KBM-7 (cell line): Measurements from ENCODE around the gene ASCC1.
"Not testable (repeated sequence)": the region's sequence is repeated elsewhere in the genome, so short reads cannot be mapped to it uniquely, and the experiment has no call there.

Experiments
- DNase-seq: peaks from one replicate; pipeline ENCODE4 v3.0.0-alpha.2; 2015
- in situ Hi-C: fragments of 300-500 bp; cut with MboI; formaldehyde crosslinking; loops from 2 replicates; pipeline ENCODE4 v1.14.3; 2020; ENCODE audit warnings: low sequenced_read_pairs, low pct_unique_long_range_greater_than_20kb, mixed read lengths

ASCC1 gene

DNA sequence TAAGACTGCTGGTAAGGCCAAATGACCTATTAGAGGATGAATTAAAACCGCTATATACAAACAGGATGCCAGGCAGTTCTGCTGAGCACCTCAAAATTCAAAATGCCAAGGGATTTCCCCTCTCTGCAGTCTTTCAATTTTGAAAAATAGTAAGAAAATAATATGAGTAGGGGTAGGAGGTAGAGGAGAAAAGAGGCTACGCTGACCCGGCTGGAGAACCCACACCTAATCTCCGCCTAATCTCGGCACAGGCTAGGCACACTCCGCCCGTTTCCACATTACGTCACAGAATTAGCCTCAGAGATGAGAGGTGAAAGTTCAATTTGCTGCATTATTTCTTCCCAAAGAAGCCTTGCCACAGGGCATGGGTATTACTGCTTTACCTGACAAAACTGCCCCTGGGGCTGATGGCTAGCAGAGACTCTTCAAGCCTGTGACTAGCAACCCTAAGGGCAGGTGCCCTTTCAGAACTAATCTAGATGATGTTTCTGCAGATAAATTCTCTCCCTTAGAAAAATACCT, 106.4 kb downstream of the ASCC1 start:
- in situ Hi-C loops, result no loop called here
- no peak for DNase-seq

DNA sequence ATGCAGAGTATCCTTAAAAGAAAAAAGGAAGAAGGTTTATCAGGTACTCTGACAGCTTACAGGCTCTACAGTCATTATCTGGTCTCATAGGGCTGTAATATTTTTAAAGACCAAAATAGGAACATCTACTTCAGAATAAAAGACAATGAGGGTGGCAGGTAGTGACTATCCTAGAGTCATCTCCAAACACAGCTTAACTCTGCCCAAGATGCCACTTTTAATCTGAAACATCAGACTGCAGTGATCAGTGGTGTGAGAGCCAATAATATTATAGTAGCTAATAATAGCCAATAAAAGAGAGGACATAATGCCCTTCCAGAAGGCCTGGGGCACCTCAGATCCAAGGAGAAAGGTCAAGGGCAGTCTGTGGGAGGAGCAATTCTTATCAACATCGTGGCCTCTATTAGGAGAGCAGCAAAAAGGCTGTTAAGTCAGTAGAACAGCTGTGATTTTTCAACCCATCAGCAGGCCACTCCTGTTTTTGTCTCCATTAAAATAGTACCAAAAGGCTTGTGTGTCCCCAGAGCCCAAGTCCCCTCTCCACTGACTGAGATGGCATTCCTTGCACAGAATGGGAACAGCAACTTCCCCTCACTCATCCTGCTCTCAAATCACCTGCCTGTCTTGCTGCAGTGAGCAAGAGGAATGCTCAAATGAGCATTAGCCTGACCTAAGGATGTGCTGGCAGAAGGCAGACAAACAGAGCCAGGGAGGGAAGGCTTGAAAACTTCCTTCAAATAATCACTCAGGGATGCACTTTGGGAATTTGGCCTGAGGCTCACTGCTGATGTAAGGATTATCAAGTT, 107.0 kb downstream of the ASCC1 start:
- DNase-seq, result no peak
- in situ Hi-C loops, result no loop called here

DNA sequence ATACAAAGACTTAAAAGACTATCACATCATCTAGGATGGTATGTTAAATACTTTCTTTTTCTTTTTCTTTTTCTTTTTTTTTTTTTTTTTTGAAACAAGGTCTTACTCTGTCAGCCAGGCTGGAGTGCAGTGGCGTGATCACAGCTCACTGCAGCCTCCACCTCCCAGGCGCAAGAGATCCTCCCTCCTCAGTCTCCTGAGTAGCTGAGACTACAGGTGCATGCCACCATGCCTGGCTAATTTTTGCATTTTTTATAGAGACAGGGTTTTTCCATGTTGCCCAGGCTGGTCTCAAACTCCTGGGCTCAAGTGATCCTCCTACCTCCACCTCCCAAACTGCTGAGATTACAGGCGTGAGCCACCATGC, 108.1 kb downstream of the ASCC1 start:
- DNase-seq, in situ Hi-C loops: not testable (repeated sequence)

DNA sequence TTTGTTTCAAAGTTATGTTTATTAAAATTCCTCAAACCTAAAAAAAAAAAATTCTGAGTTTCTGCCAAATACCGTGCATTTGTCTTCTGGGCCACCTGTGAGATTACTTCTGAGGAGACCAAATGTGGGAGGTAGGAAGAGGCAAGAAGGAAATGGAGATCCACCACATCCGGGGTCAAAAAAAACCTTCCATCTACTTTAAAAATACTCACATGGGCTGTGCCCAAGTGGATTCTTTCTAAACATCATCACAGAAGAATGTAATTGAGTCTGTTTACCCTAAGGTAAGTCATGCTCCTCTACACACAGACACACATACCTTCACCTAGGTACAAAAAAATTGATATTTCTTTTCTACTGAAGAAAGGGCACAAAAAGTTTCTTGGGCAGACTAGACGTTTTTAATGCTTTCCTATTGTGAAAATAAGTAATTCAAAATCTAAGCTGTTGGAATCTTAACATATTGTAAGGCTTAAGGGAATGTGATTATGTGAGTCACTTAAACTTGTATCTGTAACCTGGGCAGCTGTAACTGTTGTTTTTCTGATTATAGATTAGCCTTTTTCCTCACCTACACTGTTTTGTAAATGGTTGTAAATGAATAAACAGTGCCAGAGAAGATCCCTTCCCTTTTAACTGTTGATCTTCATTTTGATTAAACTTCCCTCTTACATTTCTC, 108.6 kb downstream of the ASCC1 start:
- no peak for DNase-seq
- in situ Hi-C loops, result no loop called here

DNA sequence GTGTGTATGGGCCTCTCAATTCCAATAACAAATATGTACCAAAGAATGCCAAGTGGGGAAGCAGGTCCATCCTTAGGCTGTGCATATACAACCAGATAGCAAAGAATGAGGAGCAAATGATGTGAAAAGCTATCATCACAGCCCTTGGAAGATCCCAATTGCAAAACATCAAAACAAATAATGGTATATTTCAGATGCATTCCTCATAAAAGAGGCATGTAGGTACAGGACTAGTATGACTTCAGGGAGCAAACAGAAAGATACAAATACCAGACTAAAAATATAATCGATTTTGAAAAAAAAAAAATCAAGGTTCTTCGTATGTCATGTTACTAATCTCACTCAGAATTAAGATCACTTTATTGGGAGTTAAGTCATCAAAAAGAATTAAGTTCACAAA, 109.2 kb downstream of the ASCC1 start:
- in situ Hi-C loops, result no loop called here
- no peak for DNase-seq

DNA sequence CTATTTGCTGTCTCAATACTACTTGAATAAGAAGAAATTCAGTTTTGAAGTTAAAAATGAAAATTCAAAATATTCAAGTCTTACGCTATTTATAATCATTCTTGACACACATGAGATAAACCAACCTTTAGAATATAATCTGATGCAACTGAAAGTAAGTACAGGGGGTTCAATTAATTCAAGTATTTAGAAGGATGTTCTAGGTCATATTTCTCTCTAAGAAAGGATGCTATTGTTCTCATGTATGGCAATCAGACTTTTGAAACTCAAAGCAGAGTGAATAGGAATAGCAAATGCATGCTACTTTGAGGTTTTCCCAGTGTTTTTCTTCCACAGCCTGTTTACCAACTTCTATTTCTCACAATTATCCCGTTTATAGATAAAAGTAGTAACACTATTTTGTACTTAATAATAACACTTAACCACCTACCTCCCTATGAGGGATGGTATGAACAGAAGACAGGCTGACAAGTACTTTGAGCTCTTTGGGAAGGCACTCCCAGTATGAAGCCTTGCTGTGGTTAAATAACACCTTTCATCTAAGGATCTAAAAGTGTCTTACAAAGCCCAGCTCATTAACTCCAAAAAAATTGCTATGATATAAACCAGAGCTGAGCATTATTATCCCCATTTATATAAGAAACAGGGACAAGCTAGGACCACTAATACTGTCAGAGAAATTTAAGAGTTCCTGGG, 109.8 kb downstream of the ASCC1 start:
- no peak for DNase-seq
- in situ Hi-C loops, result no loop called here

DNA sequence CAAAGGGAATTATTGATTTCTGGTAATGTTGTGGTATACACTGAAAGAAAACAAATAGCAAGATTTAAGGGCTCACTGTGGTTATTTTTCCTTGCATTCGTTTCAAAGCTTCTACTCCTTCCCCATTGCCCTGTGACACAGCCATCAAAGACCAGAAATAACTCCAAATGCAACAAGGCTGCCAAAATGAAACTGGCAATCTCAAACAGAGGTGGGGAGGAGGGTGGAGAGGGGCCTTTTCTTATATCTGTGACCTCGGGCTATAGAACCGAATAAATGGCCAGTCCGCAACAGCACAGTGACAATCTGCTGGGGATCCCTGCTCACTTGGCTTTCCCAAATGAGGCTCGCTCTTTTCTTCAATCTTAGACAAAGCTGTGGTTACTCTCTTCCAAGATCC, 110.4 kb downstream of the ASCC1 start:
- in situ Hi-C loops, result no loop called here

DNA sequence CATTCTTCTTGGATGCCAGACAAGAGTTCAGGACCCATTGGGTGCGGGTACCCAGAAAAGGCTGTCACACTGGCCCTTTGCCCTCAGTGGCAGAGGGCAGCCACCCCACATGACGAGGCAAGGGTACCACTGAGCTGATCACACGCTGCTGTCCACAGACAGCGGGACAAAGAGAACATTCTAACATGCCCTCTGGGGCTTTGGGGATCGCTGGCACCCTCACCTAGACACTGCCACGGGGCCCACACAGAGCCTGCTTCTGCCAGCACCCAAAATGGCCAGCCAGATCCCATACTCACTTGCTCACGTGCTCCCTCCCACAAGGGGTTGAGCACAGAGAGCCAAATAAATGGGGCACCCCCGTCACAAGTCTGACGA, 111.0 kb downstream of the ASCC1 start:
- in situ Hi-C loops, result no loop called here
- no peak for DNase-seq

More for the DNA sequence above, 110.4 kb downstream of the ASCC1 start:
- DNase-seq, result no peak

DNA sequence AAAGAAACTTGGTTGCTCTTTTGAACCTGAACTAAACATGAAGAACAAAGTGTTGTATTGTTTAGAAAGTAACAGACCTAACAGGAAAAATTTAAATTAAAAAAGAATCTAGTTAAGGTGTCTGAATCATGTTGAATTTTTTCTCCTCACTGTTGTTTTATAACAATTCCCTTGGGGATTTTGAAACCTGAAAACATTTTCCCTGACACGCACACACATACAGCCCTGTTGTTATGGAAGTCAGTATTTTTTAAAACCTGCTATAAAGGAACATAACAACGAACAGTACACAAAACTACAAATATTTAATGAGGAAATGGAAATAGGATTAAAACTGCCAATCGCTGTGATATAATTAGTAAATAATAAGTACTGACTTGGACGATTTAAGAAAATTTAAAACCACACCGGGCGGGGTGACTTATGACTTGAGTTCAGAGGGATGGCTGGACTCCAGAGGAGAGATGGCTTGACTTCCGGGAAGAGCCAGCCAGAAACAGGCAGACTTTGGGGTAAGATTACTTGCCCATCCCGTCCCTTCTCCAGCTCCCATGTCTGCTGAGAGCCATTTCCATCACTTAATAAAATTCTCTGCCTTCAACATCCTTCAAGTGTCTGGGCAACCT, 111.5 kb downstream of the ASCC1 start:
- in situ Hi-C loops, result no loop called here
- no peak for DNase-seq

DNA sequence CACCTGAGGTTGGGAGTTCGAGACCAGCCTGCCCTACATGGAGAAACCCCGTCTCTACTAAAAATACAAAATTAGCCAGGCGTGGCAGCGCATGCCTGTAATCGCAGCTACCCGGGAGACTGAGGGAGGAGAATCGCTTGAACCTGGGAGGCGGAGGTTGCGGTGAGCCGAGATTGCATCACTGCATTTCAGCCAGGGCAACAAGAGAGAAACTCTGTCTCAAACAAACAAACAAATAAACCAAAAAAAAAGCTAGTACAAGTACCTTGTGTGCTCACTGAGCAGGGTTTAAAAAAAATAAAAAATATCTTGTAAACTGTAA, 116.5 kb downstream of the ASCC1 start:
- no peak for DNase-seq
- in situ Hi-C loops, result no loop called here

DNA sequence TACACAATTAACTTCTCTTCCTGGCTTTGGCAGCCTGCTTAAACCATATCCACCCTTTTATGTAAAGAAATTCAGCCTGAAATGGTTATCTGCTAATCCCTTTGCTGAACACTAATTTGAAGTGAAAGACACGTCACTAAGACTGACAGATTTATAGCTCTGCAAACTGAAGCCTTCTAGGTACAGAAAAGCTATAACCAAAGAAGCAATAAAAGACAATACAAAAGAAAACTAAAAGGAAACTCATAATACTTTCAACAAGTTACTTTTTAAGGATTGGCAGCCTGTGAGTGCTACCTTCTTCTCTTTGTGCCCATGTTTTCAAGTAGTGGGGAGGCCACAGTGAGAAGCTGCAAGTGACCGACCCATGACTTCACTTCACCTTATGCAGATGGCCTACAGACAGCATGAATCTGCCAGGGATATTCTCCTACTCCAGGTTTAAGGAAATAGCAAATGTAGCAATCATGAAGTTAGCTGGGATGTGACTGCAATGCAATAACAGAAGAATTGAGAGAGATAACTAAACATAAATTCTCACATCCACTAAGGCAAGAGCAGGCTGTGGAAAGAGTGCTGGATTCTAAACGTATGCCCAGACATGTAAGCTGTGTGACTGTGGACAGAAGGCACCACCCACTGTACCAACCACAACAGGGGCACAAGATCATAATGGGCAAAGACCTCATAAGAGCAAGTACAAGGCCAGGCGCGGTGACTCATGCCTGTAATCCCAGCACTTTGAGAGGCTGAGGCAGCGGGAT, 117.1 kb downstream of the ASCC1 start:
- no peak for DNase-seq

DNA sequence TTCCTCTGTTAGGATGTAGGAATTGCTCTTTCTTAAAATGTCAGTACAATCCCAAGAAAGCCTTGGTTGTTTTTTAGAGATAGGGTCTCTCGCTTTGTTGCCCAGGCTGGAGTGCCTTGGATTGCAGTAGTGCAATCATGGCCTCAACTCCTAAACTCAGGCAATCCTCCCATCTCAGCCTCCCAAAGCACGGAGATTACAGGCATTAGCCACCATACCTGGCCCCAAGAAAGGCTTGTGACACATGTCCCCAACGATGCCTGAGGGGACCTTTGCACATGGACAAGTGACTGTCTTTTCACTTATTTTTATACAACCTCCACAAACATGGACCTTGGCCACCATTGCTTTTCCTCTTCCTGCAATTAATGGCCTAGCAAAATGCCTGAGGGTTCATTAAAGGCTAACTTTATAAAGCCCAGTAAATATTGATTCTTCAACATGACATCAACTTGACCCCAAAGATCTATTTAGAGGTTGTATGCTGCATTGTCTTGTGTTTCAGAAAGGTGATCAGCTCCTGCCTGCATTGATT, 117.7 kb downstream of the ASCC1 start:
- in situ Hi-C loops, result no loop called here
- DNase-seq, result no peak

More for the DNA sequence above, 117.1 kb downstream of the ASCC1 start:
- in situ Hi-C loops, result no loop called here

DNA sequence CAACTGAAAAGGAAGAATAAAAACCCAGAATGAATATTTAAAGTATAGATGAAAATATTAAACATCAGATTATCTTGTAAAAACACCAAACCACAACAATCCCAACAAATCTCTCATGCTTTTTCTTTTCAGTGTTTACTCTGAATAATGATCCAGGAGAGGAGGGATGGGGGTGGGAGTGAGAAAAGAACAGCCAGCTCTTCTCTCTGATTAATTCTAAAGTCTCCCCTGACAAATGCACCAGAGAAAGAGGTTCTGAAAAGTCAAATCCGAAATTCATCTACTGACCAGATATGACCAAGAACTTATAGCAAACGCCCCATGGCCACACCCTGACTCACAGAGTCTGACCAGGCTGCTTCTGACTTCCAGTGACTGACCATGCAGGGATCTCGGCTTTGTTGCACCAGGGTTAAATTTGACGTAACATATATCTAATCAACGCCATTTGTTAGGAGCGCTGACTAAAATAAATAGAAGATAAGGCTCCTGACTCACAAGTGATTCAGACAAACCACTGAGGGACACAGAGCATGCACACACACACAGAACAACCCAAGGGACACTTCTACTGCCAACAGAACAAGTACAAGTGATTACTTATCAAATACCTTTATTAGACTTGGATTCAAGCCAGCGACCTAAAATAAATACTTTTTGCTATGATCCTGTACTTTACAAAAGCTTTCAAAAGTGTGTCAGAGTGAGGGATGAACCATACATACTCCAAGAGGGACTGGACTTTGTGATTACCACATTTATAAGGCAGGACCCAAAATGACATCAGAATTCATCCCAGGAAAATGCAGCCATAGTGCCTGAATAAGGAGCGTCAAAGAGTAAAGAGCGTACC, 118.4 kb downstream of the ASCC1 start:
- in situ Hi-C loops, result no loop called here

DNA sequence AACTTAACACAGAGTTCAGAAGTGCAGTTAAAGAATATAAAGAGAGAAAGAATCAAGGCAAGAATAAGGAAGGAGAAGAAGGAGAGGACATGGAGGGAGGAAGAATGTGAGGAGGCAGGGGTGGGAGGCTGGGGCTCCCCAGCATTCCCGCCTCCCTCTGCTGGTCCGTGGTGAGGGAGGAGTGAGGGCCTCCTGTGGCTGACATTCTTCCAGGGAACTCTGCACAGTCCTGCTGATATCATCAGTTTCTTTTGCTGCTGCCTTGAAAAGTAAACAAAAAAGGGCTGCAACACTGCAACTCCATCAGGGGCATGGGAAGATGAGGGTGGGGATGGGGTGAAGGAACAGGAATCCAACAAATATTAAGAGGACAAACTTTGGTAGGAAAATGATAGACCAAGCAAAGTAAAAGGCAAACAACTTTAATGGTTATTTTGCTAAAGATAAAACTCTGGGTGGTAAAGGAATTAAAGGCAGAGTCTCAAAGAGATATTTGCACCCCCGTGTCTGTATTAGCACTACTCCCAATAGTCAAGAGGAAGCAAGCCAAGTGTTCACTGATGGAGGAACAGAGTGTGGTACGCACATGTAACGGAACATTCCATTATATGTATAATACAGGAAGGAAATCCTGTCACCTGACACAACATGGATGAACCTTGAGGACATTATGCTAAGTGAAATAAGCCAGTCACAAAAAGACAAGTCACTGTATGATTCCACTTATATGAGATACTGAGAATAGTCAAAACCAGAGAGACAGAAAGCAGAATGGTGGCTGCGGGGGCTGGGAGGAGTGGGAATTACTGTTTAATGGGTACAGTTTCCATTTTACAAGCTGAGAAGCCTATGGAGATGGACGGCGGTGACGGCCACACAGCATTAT, 119.7 kb downstream of the ASCC1 start:
- no peak for DNase-seq
- in situ Hi-C loops, result no loop called here

More for the DNA sequence above, 118.4 kb downstream of the ASCC1 start:
- DNase-seq, result no peak

DNA sequence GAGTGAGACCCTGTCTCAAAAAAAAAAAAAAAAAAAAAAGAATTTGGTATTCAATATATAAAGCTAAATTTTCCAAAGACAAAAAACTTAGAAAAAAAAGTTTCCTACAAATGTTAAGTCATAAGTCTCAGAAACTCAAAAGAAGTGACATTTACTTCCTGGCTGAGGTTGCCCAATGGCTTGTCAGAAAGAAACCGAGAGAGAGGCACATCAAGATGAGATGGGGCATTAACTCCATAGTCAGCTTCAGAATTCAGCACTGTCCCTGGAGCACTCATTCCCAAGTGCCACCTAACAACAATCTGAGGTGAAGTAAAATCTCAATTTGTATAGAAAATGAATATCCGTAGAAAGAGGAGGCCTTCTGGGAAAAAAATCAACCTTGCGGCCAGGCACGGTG, 120.9 kb downstream of the ASCC1 start:
- no peak for DNase-seq
- in situ Hi-C loops, result no loop called here

DNA sequence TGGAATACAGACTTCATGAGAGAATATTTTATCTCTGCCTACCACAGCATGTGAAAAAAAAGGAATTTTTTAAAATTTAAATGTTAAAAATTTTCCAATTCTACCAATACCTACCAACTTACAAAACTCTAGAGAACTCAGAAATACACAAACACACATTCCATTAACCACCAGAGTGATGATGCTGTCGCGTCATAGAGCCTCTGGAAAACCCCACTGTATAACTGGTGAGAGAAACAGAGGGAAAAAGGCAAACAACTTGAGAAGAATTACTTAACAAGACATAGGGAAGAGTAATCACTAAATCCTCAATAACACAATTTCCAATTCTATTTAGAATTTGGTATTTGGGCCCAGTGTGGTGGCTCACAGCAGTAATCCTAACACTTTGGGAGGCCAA, 121.5 kb downstream of the ASCC1 start:
- in situ Hi-C loops, result no loop called here
- no peak for DNase-seq

DNA sequence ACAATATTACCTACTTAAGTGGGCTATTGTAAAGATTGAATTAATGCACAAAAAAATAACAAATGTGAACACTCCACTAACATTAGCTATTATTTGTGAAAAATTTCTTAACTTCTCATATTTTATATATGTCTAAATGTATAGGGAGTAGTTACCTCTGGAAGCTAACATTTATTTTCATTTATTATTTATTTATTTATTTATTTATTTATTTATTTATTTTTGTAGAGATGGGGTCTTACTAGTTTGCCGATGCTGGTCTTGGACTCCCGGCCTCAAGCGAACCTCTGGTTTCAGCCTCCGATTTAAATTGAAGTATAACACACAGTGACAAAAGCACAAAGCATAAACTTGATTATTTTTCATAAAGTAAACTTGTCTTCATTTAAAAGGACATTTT, 122.6 kb downstream of the ASCC1 start:
- in situ Hi-C loops, result no loop called here
- DNase-seq, result no peak
